GM23338 (cell line): ENCODE results near the gene PRAMEF11. TPM values are rescaled to one million over a fixed set of nuclear protein-coding genes. Genes with fewer than 3 reads are reported as not detected.

ENCODE experiments used
- ATAC-seq: fragments of 200-7000 bp; cut with Tn5 transposase; 3 replicates; pipeline ENCODE4 v1.9.1; 2020
- DNase-seq: peaks from one replicate; pipeline ENCODE4 v3.0.0-alpha.2; 2015; ENCODE audit warnings: low spot score
- H2AFZ ChIP-seq: fragments of 200-600 bp; sonication (generic); 2 replicates; pipeline ENCODE4 v1.8.0; 2016; ENCODE audit warnings: antibody characterized with exemption, mild to moderate bottlenecking, moderate library complexity
- H3F3A ChIP-seq: fragments of 200-600 bp; sonication (generic); replicated peaks from 2 replicates; pipeline ENCODE4 v1.8.0; 2017; ENCODE audit warnings: antibody characterized with exemption, mixed run types, low read depth
- H3K27ac ChIP-seq: fragments of 200-600 bp; sonication (generic); 2 replicates; pipeline ENCODE4 v1.6.1; 2016; ENCODE audit warnings: low read depth
- H3K27me3 ChIP-seq: fragments of 200-600 bp; sonication (generic); 2 replicates; pipeline ENCODE4 v1.8.0; 2016; ENCODE audit warnings: mild to moderate bottlenecking, mixed run types, moderate library complexity; ENCODE audit not compliant: insufficient read depth
- H3K36me3 ChIP-seq: fragments of 200-600 bp; sonication (generic); 2 replicates; pipeline ENCODE4 v1.8.0; 2016; ENCODE audit warnings: mild to moderate bottlenecking; ENCODE audit not compliant: insufficient read depth
- H3K4me1 ChIP-seq: fragments of 200-600 bp; sonication (generic); 2 replicates; pipeline ENCODE4 v1.8.0; 2016; ENCODE audit warnings: mild to moderate bottlenecking, moderate library complexity; ENCODE audit not compliant: insufficient read depth
- H3K4me2 ChIP-seq: fragments of 200-600 bp; sonication (generic); 2 replicates; pipeline ENCODE4 v1.7.1; 2017; ENCODE audit warnings: mixed run types
- H3K4me3 ChIP-seq: fragments of 200-600 bp; sonication (generic); 2 replicates; pipeline ENCODE4 v1.6.1; 2016; ENCODE audit warnings: mixed run types
- H3K79me2 ChIP-seq: fragments of 200-600 bp; sonication (generic); replicated peaks from 2 replicates; pipeline ENCODE4 v1.8.0; 2017; ENCODE audit warnings: mild to moderate bottlenecking; ENCODE audit not compliant: insufficient read depth
- H3K9me2 ChIP-seq: fragments of 200-600 bp; sonication (generic); 2 replicates; pipeline ENCODE4 v1.8.0; 2017; ENCODE audit not compliant: insufficient read depth
- H4K20me1 ChIP-seq: fragments of 200-600 bp; sonication (generic); replicated peaks from 2 replicates; pipeline ENCODE4 v1.8.0; 2017; ENCODE audit warnings: mild to moderate bottlenecking; ENCODE audit not compliant: insufficient read depth
- H3K27ac Mint-ChIP-seq: 2 replicates; pipeline ENCODE4 v1.8.0; 2020; ENCODE audit warnings: inconsistent platforms, mild to moderate bottlenecking, moderate library complexity, mixed read lengths
- H3K27me3 Mint-ChIP-seq: 3 replicates; pipeline ENCODE4 v1.8.0; 2022; ENCODE audit warnings: low read depth, mild to moderate bottlenecking, moderate library complexity, mixed read lengths, inconsistent platforms; ENCODE audit not compliant: insufficient read depth, poor library complexity
- H3K36me3 Mint-ChIP-seq: 3 replicates; pipeline ENCODE4 v1.8.0; 2021; ENCODE audit warnings: low read depth, mild to moderate bottlenecking, inconsistent platforms, moderate library complexity, mixed read lengths
- H3K4me1 Mint-ChIP-seq: 3 replicates; pipeline ENCODE4 v1.8.0; 2020; ENCODE audit warnings: mild to moderate bottlenecking, inconsistent platforms, mixed read lengths
- H3K4me3 Mint-ChIP-seq: 3 replicates; pipeline ENCODE4 v1.8.0; 2021; ENCODE audit warnings: moderate library complexity, mild to moderate bottlenecking, inconsistent platforms, mixed read lengths
- H3K9me3 Mint-ChIP-seq: 3 replicates; pipeline ENCODE4 v1.8.0; 2020; ENCODE audit warnings: moderate library complexity, mild to moderate bottlenecking, inconsistent platforms, mixed read lengths
- CREB1 ChIP-seq: fragments of 250-450 bp; sonication (Bioruptor Pico); IDR thresholded peaks from 2 replicates; pipeline ENCODE4 v1.5.0; 2020; ENCODE audit warnings: low read depth, mild to moderate bottlenecking, moderate library complexity
- EZH2 ChIP-seq: fragments of 200-600 bp; sonication (generic); IDR thresholded peaks from one replicate; pipeline ENCODE4 v1.8.0; 2017; ENCODE audit warnings: antibody characterized with exemption, mild to moderate bottlenecking, low read depth; ENCODE audit not compliant: unreplicated experiment
- EZH2phosphoT487 ChIP-seq: fragments of 200-600 bp; sonication (generic); IDR thresholded peaks from one replicate; pipeline ENCODE4 v1.8.1; 2018; ENCODE audit warnings: antibody characterized with exemption; ENCODE audit not compliant: unreplicated experiment
- NANOG ChIP-seq: IDR thresholded peaks from 2 replicates; pipeline ENCODE4 v1.6.1; 2016; ENCODE audit warnings: antibody characterized with exemption, borderline replicate concordance
- STAT1 ChIP-seq: IDR thresholded peaks from one replicate; pipeline ENCODE4 v1.6.1; 2016; ENCODE audit warnings: antibody characterized with exemption; ENCODE audit not compliant: unreplicated experiment
- ZNF114 ChIP-seq: fragments of 250-450 bp; sonication (Bioruptor Pico); IDR thresholded peaks from 2 replicates; pipeline ENCODE4 v1.5.0; 2020; ENCODE audit warnings: mild to moderate bottlenecking, moderate library complexity
- polyA plus RNA-seq: library from polyadenylated mRNA; unstranded; fragments of >200 nt; fragmentation: Nextera tagmentation; extraction: Ambion mirVana; gene quantifications from 2 replicates; pipeline ENCODE4 v1.2.1, GENCODE V29; 2016
- total RNA-seq: library from RNA; depleted of rRNA; stranded (reverse); fragments of >200 nt; shearing (Covaris generic); gene quantifications from 2 replicates; pipeline ENCODE4 v1.2.3, GENCODE V29; 2014
- TF ChIP-seq, protein P1 (sequence below): fragments of 250-450 bp; sonication (Bioruptor Pico); IDR thresholded peaks from 2 replicates; pipeline ENCODE4 v1.5.0; 2020; ENCODE audit warnings: mild to moderate bottlenecking, moderate library complexity
- TF ChIP-seq, protein P2 (sequence below): IDR thresholded peaks from 2 replicates; pipeline ENCODE4 v1.6.1; 2016; ENCODE audit warnings: antibody characterized with exemption
- TF ChIP-seq, protein P3 (sequence below): IDR thresholded peaks from one replicate; pipeline ENCODE4 v1.6.1; 2018; ENCODE audit warnings: antibody characterized with exemption; ENCODE audit not compliant: unreplicated experiment

The PRAMEF11 gene
- total and polyA plus RNA-seq, 2 experiments from 2014 or later = not detected

DNA sequence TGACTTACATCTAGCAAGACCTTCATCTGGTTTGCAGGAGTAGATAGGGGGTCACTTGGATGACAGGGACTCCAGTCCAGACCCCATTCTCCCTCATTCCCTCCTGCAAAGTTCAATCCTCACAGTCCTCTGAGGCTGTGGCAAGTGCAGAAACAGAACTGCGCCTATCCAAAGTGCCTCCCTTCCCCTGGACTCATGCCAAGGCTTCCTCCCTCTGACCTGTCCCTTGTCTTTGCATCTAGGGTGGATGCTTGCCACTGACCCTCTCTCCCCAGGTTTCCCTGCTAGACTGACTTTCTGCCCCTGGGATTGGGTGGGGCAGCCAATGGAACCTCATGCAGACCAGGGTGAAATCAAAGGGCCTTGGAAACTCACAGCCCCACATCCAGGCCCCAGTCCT lies 21.3 kb downstream of the PRAMEF11 start:
- H3K4me3 ChIP-seq = no peak overlapping the region
- peaks cover 2% of the 10 kb centered on the region for H3K27me3 Mint-ChIP-seq
- no peaks in the 10 kb centered on the region for H3F3A ChIP-seq
- no peak for ATAC-seq
- H3K36me3 ChIP-seq = no peaks in the 10 kb centered on the region
- DNase-seq = no peak
- no peak overlapping the region for H3K27ac Mint-ChIP-seq
- no peaks in the 10 kb centered on the region for H3K4me1 Mint-ChIP-seq
- no peaks in the 10 kb centered on the region for H3K79me2 ChIP-seq
- TF ChIP-seq, protein P1, sequence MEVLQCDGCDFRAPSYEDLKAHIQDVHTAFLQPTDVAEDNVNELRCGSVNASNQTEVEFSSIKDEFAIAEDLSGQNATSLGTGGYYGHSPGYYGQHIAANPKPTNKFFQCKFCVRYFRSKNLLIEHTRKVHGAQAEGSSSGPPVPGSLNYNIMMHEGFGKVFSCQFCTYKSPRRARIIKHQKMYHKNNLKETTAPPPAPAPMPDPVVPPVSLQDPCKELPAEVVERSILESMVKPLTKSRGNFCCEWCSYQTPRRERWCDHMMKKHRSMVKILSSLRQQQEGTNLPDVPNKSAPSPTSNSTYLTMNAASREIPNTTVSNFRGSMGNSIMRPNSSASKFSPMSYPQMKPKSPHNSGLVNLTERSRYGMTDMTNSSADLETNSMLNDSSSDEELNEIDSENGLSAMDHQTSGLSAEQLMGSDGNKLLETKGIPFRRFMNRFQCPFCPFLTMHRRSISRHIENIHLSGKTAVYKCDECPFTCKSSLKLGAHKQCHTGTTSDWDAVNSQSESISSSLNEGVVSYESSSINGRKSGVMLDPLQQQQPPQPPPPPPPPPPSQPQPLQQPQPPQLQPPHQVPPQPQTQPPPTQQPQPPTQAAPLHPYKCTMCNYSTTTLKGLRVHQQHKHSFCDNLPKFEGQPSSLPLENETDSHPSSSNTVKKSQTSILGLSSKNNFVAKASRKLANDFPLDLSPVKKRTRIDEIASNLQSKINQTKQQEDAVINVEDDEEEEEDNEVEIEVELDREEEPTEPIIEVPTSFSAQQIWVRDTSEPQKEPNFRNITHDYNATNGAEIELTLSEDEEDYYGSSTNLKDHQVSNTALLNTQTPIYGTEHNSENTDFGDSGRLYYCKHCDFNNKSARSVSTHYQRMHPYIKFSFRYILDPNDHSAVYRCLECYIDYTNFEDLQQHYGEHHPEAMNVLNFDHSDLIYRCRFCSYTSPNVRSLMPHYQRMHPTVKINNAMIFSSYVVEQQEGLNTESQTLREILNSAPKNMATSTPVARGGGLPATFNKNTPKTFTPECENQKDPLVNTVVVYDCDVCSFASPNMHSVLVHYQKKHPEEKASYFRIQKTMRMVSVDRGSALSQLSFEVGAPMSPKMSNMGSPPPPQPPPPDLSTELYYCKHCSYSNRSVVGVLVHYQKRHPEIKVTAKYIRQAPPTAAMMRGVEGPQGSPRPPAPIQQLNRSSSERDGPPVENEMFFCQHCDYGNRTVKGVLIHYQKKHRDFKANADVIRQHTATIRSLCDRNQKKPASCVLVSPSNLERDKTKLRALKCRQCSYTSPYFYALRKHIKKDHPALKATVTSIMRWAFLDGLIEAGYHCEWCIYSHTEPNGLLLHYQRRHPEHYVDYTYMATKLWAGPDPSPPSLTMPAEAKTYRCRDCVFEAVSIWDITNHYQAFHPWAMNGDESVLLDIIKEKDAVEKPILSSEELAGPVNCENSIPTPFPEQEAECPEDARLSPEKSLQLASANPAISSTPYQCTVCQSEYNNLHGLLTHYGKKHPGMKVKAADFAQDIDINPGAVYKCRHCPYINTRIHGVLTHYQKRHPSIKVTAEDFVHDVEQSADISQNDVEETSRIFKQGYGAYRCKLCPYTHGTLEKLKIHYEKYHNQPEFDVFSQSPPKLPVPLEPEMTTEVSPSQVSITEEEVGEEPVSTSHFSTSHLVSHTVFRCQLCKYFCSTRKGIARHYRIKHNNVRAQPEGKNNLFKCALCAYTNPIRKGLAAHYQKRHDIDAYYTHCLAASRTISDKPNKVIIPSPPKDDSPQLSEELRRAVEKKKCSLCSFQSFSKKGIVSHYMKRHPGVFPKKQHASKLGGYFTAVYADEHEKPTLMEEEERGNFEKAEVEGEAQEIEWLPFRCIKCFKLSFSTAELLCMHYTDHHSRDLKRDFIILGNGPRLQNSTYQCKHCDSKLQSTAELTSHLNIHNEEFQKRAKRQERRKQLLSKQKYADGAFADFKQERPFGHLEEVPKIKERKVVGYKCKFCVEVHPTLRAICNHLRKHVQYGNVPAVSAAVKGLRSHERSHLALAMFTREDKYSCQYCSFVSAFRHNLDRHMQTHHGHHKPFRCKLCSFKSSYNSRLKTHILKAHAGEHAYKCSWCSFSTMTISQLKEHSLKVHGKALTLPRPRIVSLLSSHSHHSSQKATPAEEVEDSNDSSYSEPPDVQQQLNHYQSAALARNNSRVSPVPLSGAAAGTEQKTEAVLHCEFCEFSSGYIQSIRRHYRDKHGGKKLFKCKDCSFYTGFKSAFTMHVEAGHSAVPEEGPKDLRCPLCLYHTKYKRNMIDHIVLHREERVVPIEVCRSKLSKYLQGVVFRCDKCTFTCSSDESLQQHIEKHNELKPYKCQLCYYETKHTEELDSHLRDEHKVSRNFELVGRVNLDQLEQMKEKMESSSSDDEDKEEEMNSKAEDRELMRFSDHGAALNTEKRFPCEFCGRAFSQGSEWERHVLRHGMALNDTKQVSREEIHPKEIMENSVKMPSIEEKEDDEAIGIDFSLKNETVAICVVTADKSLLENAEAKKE = no peak
- TF ChIP-seq EZH2phosphoT487 = no peak
- TF ChIP-seq, protein P2, sequence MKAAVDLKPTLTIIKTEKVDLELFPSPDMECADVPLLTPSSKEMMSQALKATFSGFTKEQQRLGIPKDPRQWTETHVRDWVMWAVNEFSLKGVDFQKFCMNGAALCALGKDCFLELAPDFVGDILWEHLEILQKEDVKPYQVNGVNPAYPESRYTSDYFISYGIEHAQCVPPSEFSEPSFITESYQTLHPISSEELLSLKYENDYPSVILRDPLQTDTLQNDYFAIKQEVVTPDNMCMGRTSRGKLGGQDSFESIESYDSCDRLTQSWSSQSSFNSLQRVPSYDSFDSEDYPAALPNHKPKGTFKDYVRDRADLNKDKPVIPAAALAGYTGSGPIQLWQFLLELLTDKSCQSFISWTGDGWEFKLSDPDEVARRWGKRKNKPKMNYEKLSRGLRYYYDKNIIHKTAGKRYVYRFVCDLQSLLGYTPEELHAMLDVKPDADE = no peak
- H3K36me3 Mint-ChIP-seq = peaks cover 42% of the 10 kb centered on the region
- H3K9me3 Mint-ChIP-seq = peaks cover 93% of the 10 kb centered on the region
- H3K4me3 Mint-ChIP-seq = no peak overlapping the region
- no peaks in the 10 kb centered on the region for H3K27me3 ChIP-seq
- no peak overlapping the region for H3K4me2 ChIP-seq
- no peaks in the 10 kb centered on the region for H4K20me1 ChIP-seq
- no peaks in the 10 kb centered on the region for H3K9me2 ChIP-seq
- H3K27ac ChIP-seq = no peak overlapping the region
- H3K4me1 ChIP-seq = no peaks in the 10 kb centered on the region
- no peak overlapping the region for H2AFZ ChIP-seq

DNA sequence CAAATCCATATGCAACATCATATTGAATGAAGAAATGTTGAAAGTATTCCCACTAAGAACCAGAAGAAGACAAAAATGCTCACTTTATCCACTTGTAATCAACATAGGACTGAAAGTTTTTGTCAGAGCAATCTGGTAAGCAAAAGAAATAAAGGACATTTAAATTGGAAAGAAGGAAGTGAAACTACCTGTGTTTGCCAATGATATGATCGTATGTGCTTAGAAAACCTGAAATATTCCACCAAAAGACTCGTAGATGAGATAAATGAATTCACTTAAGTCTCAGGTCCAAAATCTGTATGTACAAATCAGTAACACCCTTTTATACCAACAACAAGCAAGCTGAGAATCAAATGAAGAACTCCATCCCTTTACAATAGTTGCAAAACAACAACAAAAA lies 31.5 kb downstream of the PRAMEF11 start:
- DNase-seq (no peak), ATAC-seq (no peak)
- Histone ChIP-seq H3K79me2 (no peaks in the 10 kb centered on the region), H3K4me2 (no peak overlapping the region), H3K27ac (no peak overlapping the region), H3K4me1 (no peaks in the 10 kb centered on the region), H3K27me3 (no peaks in the 10 kb centered on the region), H3K36me3 (no peaks in the 10 kb centered on the region), H3F3A (no peaks in the 10 kb centered on the region), H3K4me3 (no peak overlapping the region), H2AFZ (no peak overlapping the region), H3K9me2 (no peaks in the 10 kb centered on the region), H4K20me1 (no peaks in the 10 kb centered on the region)
- peaks cover 8% of the 10 kb centered on the region; the same call in 2 of the 3 replicates for H3K36me3 Mint-ChIP-seq
- H3K27me3 Mint-ChIP-seq = peaks cover 1% of the 10 kb centered on the region
- peaks cover 91% of the 10 kb centered on the region for H3K9me3 Mint-ChIP-seq
- no peaks in the 10 kb centered on the region for H3K4me1 Mint-ChIP-seq
- no peak overlapping the region for H3K27ac Mint-ChIP-seq
- no peak overlapping the region for H3K4me3 Mint-ChIP-seq
- TF ChIP-seq NANOG (no peak), CREB1 (CRISPR knock-in tag) (no peak), STAT1 (no peak), EZH2 (no peak), ZNF114 (no peak)
- TF ChIP-seq, protein P3, sequence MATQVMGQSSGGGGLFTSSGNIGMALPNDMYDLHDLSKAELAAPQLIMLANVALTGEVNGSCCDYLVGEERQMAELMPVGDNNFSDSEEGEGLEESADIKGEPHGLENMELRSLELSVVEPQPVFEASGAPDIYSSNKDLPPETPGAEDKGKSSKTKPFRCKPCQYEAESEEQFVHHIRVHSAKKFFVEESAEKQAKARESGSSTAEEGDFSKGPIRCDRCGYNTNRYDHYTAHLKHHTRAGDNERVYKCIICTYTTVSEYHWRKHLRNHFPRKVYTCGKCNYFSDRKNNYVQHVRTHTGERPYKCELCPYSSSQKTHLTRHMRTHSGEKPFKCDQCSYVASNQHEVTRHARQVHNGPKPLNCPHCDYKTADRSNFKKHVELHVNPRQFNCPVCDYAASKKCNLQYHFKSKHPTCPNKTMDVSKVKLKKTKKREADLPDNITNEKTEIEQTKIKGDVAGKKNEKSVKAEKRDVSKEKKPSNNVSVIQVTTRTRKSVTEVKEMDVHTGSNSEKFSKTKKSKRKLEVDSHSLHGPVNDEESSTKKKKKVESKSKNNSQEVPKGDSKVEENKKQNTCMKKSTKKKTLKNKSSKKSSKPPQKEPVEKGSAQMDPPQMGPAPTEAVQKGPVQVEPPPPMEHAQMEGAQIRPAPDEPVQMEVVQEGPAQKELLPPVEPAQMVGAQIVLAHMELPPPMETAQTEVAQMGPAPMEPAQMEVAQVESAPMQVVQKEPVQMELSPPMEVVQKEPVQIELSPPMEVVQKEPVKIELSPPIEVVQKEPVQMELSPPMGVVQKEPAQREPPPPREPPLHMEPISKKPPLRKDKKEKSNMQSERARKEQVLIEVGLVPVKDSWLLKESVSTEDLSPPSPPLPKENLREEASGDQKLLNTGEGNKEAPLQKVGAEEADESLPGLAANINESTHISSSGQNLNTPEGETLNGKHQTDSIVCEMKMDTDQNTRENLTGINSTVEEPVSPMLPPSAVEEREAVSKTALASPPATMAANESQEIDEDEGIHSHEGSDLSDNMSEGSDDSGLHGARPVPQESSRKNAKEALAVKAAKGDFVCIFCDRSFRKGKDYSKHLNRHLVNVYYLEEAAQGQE = no peak
- TF ChIP-seq, protein P2 = no peak
